ENCODE measurements around the gene SEPTIN5. TPM values are rescaled to one million over a fixed set of nuclear protein-coding genes. Genes with fewer than 3 reads are reported as not detected.

Gene SEPTIN5
- total RNA-seq, 1 donor from 2014 or later: 5.0 TPM

GRCh38 chr22:19732403-19733113, 18.3 kb downstream of the SEPTIN5 start:
- Histone ChIP-seq H3K36me3 (no peaks in the 10 kb centered on the region), H3K9me3 (ENCODE audit: low read depth) (no peaks in the 10 kb centered on the region), H3K27me3 (peaks cover 38% of the 10 kb centered on the region), H4K20me1 (ENCODE audit: low read depth) (no peaks in the 10 kb centered on the region), H3K4me3 (no peak overlapping the region), H3F3A (ENCODE audit: low read depth) (no peaks in the 10 kb centered on the region), H3K9ac (no peak overlapping the region), H2AFZ (replicated peaks) (no peak overlapping the region), H3K27ac (no peak overlapping the region), H3K4me2 (no peak overlapping the region), H3K4me1 (no peaks in the 10 kb centered on the region), H3K79me2 (ENCODE audit: low read depth) (no peaks in the 10 kb centered on the region)
- no peak overlapping the region for H3K4me3 Mint-ChIP-seq
- H3K4me1 Mint-ChIP-seq: no peaks in the 10 kb centered on the region
- H3K36me3 Mint-ChIP-seq: peaks cover 2% of the 10 kb centered on the region
- H3K9me3 Mint-ChIP-seq: peaks cover 3% of the 10 kb centered on the region
- H3K27me3 Mint-ChIP-seq (ENCODE audit: insufficient read depth, low read depth): peaks cover 24% of the 10 kb centered on the region
- no peak for TF ChIP-seq EZH2 (IDR thresholded peaks at IDR 0.05)
- TF ChIP-seq CTCF (IDR thresholded peaks at IDR 0.05): no peak
- no peak for TF ChIP-seq EZH2phosphoT487 (IDR thresholded peaks at IDR 0.05)
- no peak for DNase-seq (ENCODE audit: low spot score)
- no peak overlapping the region for H3K27ac Mint-ChIP-seq

DNA sequence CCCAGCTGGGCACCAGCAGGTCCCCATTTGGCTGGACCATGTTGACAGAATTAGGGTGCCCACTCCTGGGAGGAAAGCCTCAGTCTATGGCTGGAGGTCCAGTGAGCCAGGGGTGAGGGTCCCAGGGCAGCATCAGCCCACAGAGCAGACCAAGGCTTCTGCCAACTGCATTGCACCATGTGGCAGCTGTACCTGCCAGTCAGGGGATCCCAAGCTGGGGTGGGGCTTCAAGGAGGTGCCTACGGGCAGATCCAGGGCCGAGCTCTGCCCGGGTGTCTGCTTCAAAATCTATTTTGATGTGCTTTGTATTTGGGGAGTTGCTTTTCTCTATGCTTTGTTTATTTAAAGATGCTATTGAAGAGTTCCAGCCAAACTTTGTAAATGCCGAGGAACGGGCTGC, 19.5 kb downstream of the SEPTIN5 start:
- Histone ChIP-seq H2AFZ (replicated peaks) (no peak overlapping the region), H3K9me3 (ENCODE audit: low read depth) (no peaks in the 10 kb centered on the region), H3K4me1 (peaks cover 11% of the 10 kb centered on the region), H3K4me3 (no peak overlapping the region), H3K9ac (no peak overlapping the region), H4K20me1 (ENCODE audit: low read depth) (no peaks in the 10 kb centered on the region), H3K36me3 (no peaks in the 10 kb centered on the region), H3K4me2 (no peak overlapping the region), H3K27ac (no peak overlapping the region), H3K27me3 (peaks cover 26% of the 10 kb centered on the region), H3F3A (ENCODE audit: low read depth) (no peaks in the 10 kb centered on the region), H3K79me2 (ENCODE audit: low read depth) (no peaks in the 10 kb centered on the region)
- Mint-ChIP-seq H3K36me3 (no peaks in the 10 kb centered on the region), H3K27ac (no peak overlapping the region), H3K4me3 (no peak overlapping the region), H3K4me1 (no peaks in the 10 kb centered on the region), H3K9me3 (no peaks in the 10 kb centered on the region), H3K27me3 (ENCODE audit: insufficient read depth, low read depth) (peaks cover 14% of the 10 kb centered on the region)
- no peak for DNase-seq (ENCODE audit: low spot score)
- TF ChIP-seq EZH2phosphoT487 (IDR thresholded peaks at IDR 0.05) (no peak), EZH2 (IDR thresholded peaks at IDR 0.05) (no peak), CTCF (IDR thresholded peaks at IDR 0.05) (no peak)

DNA sequence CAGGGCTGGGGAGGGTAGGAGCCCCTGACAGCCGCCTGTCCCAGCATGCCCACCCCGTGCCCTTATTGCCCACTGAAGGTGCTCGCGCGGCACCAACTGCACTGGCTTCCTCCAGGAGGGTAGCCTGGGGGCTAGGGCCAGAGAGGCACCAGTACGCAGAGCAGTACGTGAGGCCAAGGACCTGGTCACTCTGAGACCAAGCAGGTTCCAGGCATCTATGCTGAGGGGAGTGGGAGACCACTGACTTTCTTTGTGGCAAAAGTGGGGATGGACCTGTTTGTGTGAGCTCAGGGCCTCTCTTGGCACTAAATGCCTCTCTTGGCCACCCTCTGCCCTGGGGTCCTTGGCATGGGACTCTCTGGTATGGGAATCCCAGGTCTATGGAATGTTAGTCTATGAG, 19.9 kb downstream of the SEPTIN5 start:
- Mint-ChIP-seq H3K4me1 (no peaks in the 10 kb centered on the region), H3K27ac (no peak overlapping the region), H3K4me3 (no peak overlapping the region), H3K9me3 (no peaks in the 10 kb centered on the region), H3K36me3 (no peaks in the 10 kb centered on the region), H3K27me3 (ENCODE audit: insufficient read depth, low read depth) (peaks cover 10% of the 10 kb centered on the region)
- TF ChIP-seq CTCF (IDR thresholded peaks at IDR 0.05) (no peak), EZH2 (IDR thresholded peaks at IDR 0.05) (no peak), EZH2phosphoT487 (IDR thresholded peaks at IDR 0.05) (no peak)
- Histone ChIP-seq H3K4me1 (peaks cover 12% of the 10 kb centered on the region), H3K27ac (no peak overlapping the region), H3K4me2 (no peak overlapping the region), H2AFZ (replicated peaks) (no peak overlapping the region), H3K9me3 (ENCODE audit: low read depth) (no peaks in the 10 kb centered on the region), H3K4me3 (no peak overlapping the region), H4K20me1 (ENCODE audit: low read depth) (no peaks in the 10 kb centered on the region), H3F3A (ENCODE audit: low read depth) (no peaks in the 10 kb centered on the region), H3K9ac (no peak overlapping the region), H3K79me2 (ENCODE audit: low read depth) (no peaks in the 10 kb centered on the region), H3K27me3 (peaks cover 22% of the 10 kb centered on the region), H3K36me3 (no peaks in the 10 kb centered on the region)
- DNase-seq (ENCODE audit: low spot score): no peak
